AG09309 (cell line): ENCODE measurements around the gene ZNF367.

Experiments
- DNase-seq: peaks from one replicate; pipeline ENCODE4 v3.0.0-alpha.2; 2010; ENCODE audit warnings: low read depth
- H3K4me3 ChIP-seq: 2 replicates; pipeline ENCODE4 v1.5.1; 2011; ENCODE audit warnings: mild to moderate bottlenecking, low read depth, low read length, moderate library complexity; ENCODE audit not compliant: control insufficient read depth
- CTCF ChIP-seq: IDR thresholded peaks from 2 replicates; pipeline ENCODE4 v1.5.1; 2011; ENCODE audit warnings: mild to moderate bottlenecking, low read depth, low read length, inconsistent platforms; ENCODE audit not compliant: insufficient read depth, control insufficient read depth; ENCODE audit errors: missing control alignments

The ZNF367 gene

GRCh38 chr9:96418920-96419690, 935 bp upstream of the ZNF367 start:
- DNase-seq: peak; percentile 18

GRCh38 chr9:96417661-96418082, 498 bp downstream of the ZNF367 start:
- DNase-seq: no peak
- H3K4me3 ChIP-seq: peak overlapping the region; percentile 73
- no peak for TF ChIP-seq CTCF

More at GRCh38 chr9:96418920-96419690, 935 bp upstream of the ZNF367 start:
- H3K4me3 ChIP-seq: peak overlapping the region; percentile 73
- no peak for TF ChIP-seq CTCF

- TF ChIP-seq CTCF: peak; percentile 16
- no peak for DNase-seq
- peak overlapping the region; percentile 73 for H3K4me3 ChIP-seq
These were observed 1.1 kb downstream of the ZNF367 start for GRCh38 chr9:96417051-96417586.

GRCh38 chr9:96413302-96414221, 4.6 kb downstream of the ZNF367 start:
- H3K4me3 ChIP-seq: no peak overlapping the region
- no peak for TF ChIP-seq CTCF
- no peak for DNase-seq

- no peak for TF ChIP-seq CTCF
- no peak for DNase-seq
- no peak overlapping the region for H3K4me3 ChIP-seq
These were observed 5.8 kb downstream of the ZNF367 start for GRCh38 chr9:96412174-96412913.

- TF ChIP-seq CTCF: no peak
- DNase-seq: no peak
- H3K4me3 ChIP-seq: no peak overlapping the region
These were observed 6.9 kb downstream of the ZNF367 start for GRCh38 chr9:96411129-96411838.
